Astrocyte (in vitro differentiated cells and primary cell): Measurements from ENCODE around the gene PLEKHO1. TPM values are rescaled to one million over a fixed set of nuclear protein-coding genes. Genes with fewer than 3 reads are reported as not detected.

ENCODE experiments used
- DNase-seq: peaks from one replicate; pipeline ENCODE4 v3.0.0-alpha.2; 2010; ENCODE audit warnings: low read depth
- FAIRE-seq: peaks from 2 replicates; lab custom pipeline; 2011; peaks lifted over from hg19 to GRCh38; lab: Jason Lieb, UNC
- H2AFZ ChIP-seq: 2 replicates; pipeline ENCODE4 v1.6.0; 2012; ENCODE audit warnings: low read depth, low read length, inconsistent platforms
- H3K27ac ChIP-seq: 2 replicates; pipeline ENCODE4 v1.5.1; 2011; ENCODE audit warnings: low read depth, low read length, inconsistent platforms
- H3K27me3 ChIP-seq: 2 replicates; pipeline ENCODE4 v1.6.0; 2011; ENCODE audit warnings: low read length, inconsistent platforms; ENCODE audit not compliant: insufficient read depth
- H3K36me3 ChIP-seq: 2 replicates; pipeline ENCODE4 v1.5.1; 2011; ENCODE audit warnings: low read length, inconsistent platforms; ENCODE audit not compliant: insufficient read depth
- H3K4me1 ChIP-seq: 2 replicates; pipeline ENCODE4 v1.5.1; 2011; ENCODE audit warnings: low read length, inconsistent platforms; ENCODE audit not compliant: insufficient read depth
- H3K4me2 ChIP-seq: 2 replicates; pipeline ENCODE4 v1.6.0; 2012; ENCODE audit warnings: low read length, inconsistent platforms
- H3K4me3 ChIP-seq: 2 replicates; pipeline ENCODE4 v1.5.1; 2011; ENCODE audit warnings: low read depth, mild to moderate bottlenecking, low read length, inconsistent platforms; ENCODE audit not compliant: insufficient read depth
- H3K79me2 ChIP-seq: 2 replicates; pipeline ENCODE4 v1.6.0; 2012; ENCODE audit warnings: mild to moderate bottlenecking, low read length, inconsistent platforms; ENCODE audit not compliant: insufficient read depth
- H3K9ac ChIP-seq: 2 replicates; pipeline ENCODE4 v1.6.0; 2012; ENCODE audit warnings: mild to moderate bottlenecking, low read length, inconsistent platforms
- H3K9me3 ChIP-seq: 2 replicates; pipeline ENCODE4 v1.5.1; 2012; ENCODE audit warnings: low read depth, mild to moderate bottlenecking, low read length, inconsistent platforms; ENCODE audit not compliant: insufficient read depth
- H4K20me1 ChIP-seq: 2 replicates; pipeline ENCODE4 v1.6.0; 2012; ENCODE audit warnings: low read length, inconsistent platforms; ENCODE audit not compliant: insufficient read depth
- H3K27ac Mint-ChIP-seq: one replicate; pipeline ENCODE4 v1.8.0; 2021; ENCODE audit warnings: mild to moderate bottlenecking, mixed read lengths; ENCODE audit not compliant: unreplicated experiment
- H3K27me3 Mint-ChIP-seq: one replicate; pipeline ENCODE4 v1.8.0; 2021; ENCODE audit warnings: low read depth, mixed read lengths; ENCODE audit not compliant: unreplicated experiment
- H3K36me3 Mint-ChIP-seq: one replicate; pipeline ENCODE4 v1.8.0; 2021; ENCODE audit warnings: low read depth, mixed read lengths; ENCODE audit not compliant: unreplicated experiment
- H3K4me1 Mint-ChIP-seq: one replicate; pipeline ENCODE4 v1.8.0; 2021; ENCODE audit warnings: low read depth, mixed read lengths; ENCODE audit not compliant: unreplicated experiment
- H3K4me3 Mint-ChIP-seq: one replicate; pipeline ENCODE4 v1.8.0; 2021; ENCODE audit warnings: mild to moderate bottlenecking, moderate library complexity, mixed read lengths; ENCODE audit not compliant: unreplicated experiment
- H3K9me3 Mint-ChIP-seq: one replicate; pipeline ENCODE4 v1.8.0; 2021; ENCODE audit warnings: mild to moderate bottlenecking, mixed read lengths; ENCODE audit not compliant: unreplicated experiment
- EZH2 ChIP-seq: IDR thresholded peaks from 2 replicates; pipeline ENCODE4 v1.6.1; 2012; ENCODE audit warnings: mild to moderate bottlenecking, low read length, inconsistent platforms; ENCODE audit not compliant: insufficient read depth
- total RNA-seq: library from RNA; stranded (reverse); gene quantifications from 2 replicates; pipeline ENCODE4 v1.2.1, GENCODE V29; 2021
- TF ChIP-seq, protein P1 (sequence below): IDR thresholded peaks from 2 replicates; pipeline ENCODE4 v1.5.1; 2011; ENCODE audit warnings: low read depth, mild to moderate bottlenecking, inconsistent platforms, low read length, moderate library complexity; ENCODE audit not compliant: insufficient read depth

The PLEKHO1 gene
- total RNA-seq, 1 donor from 2014 or later, result 63.7 TPM

DNA sequence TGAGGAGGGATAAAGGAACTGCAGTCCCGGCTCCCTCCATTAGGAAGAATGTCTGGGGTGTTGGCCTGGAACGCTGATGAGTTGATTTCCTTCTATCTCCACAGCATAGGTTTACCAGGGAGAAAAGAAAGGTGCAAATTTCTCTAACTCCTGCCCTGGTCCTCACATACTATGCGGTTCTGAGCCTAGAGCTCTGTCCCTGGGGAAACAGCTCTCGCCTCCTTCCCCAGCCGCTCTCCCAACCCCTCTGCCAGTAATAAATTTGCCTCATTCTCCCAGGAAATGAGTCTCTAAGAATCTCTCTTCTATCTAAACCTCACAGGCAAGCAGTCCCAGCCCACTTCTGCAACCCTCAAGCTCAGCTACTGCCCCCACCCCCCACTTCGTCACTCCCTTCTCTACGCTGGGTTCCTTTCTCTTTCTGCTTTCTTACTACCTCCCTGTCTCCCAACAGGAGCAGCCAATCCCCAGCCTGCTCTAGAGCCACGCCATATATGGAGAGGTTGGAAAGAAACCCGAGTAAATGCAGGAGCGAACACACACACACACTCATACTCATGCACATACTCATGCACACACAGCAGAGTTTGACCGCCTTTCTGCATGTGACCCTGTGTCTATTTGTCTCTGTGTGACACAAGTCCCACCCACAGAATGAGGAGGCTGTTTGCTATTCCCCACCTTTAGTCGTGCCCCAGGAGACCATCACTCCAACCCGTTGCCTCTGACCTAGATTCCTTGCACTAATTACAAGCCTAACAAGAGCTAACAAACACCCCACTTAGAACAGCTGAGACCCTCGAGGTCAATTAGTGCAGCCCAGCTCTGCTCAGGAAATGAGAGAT is 13.4 kb downstream of the PLEKHO1 start:
- Histone ChIP-seq H4K20me1 (no peaks in the 10 kb centered on the region), H3K79me2 (peaks cover 14% of the 10 kb centered on the region), H3K36me3 (peaks cover 24% of the 10 kb centered on the region), H3K27ac (peak overlapping the region; percentile 89), H3K9ac (peak overlapping the region; percentile 79), H3K4me1 (peaks cover 56% of the 10 kb centered on the region), H3K27me3 (no peaks in the 10 kb centered on the region), H2AFZ (no peak overlapping the region), H3K9me3 (no peaks in the 10 kb centered on the region), H3K4me2 (peak overlapping the region; percentile 78), H3K4me3 (peak overlapping the region; percentile 14)
- peak overlapping the region; percentile 94 for H3K27ac Mint-ChIP-seq
- H3K4me3 Mint-ChIP-seq, result peak overlapping the region; percentile 73
- H3K9me3 Mint-ChIP-seq, result no peaks in the 10 kb centered on the region
- peaks cover 21% of the 10 kb centered on the region for H3K36me3 Mint-ChIP-seq
- TF ChIP-seq EZH2, result no peak
- TF ChIP-seq, protein P1, sequence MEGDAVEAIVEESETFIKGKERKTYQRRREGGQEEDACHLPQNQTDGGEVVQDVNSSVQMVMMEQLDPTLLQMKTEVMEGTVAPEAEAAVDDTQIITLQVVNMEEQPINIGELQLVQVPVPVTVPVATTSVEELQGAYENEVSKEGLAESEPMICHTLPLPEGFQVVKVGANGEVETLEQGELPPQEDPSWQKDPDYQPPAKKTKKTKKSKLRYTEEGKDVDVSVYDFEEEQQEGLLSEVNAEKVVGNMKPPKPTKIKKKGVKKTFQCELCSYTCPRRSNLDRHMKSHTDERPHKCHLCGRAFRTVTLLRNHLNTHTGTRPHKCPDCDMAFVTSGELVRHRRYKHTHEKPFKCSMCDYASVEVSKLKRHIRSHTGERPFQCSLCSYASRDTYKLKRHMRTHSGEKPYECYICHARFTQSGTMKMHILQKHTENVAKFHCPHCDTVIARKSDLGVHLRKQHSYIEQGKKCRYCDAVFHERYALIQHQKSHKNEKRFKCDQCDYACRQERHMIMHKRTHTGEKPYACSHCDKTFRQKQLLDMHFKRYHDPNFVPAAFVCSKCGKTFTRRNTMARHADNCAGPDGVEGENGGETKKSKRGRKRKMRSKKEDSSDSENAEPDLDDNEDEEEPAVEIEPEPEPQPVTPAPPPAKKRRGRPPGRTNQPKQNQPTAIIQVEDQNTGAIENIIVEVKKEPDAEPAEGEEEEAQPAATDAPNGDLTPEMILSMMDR, result peak; percentile 12
- no peaks in the 10 kb centered on the region for H3K27me3 Mint-ChIP-seq
- H3K4me1 Mint-ChIP-seq, result peaks cover 41% of the 10 kb centered on the region
- DNase-seq, result peak; percentile 100
- peak; percentile 82 for FAIRE-seq

DNA sequence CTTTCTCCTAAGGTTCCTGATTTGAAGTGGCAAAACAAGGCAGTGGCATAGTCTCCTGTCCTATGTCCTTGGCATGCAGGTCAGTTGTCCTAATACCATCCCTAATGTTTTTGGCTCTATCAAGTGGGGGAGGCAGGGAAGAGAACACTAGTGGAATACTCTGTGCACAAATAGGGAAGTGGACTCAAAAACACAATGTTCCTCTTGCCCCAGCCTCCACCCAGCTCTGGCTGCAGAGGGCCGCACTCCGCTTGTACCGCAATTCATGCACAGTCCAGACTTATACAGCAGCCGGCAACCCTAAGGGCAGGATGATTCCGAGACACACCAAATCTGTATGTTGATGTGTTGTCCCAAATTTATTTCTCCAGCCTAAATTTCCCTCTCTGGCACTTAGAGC is 14.5 kb downstream of the PLEKHO1 start:
- H3K27ac Mint-ChIP-seq, result peak overlapping the region; percentile 41
- H2AFZ ChIP-seq, result no peak overlapping the region
- H3K79me2 ChIP-seq, result peaks cover 14% of the 10 kb centered on the region
- H3K27me3 Mint-ChIP-seq, result no peaks in the 10 kb centered on the region
- peaks cover 15% of the 10 kb centered on the region for H3K36me3 Mint-ChIP-seq
- DNase-seq (no peak), FAIRE-seq (no peak)
- no peaks in the 10 kb centered on the region for H3K9me3 Mint-ChIP-seq
- TF ChIP-seq, protein P1, result no peak
- TF ChIP-seq EZH2, result no peak
- no peak overlapping the region for H3K27ac ChIP-seq
- H3K4me2 ChIP-seq, result no peak overlapping the region
- H3K4me1 ChIP-seq, result peaks cover 45% of the 10 kb centered on the region
- H3K9ac ChIP-seq, result no peak overlapping the region
- H3K4me1 Mint-ChIP-seq, result peaks cover 41% of the 10 kb centered on the region
- H3K4me3 ChIP-seq, result no peak overlapping the region
- peaks cover 22% of the 10 kb centered on the region for H3K36me3 ChIP-seq
- no peak overlapping the region for H3K4me3 Mint-ChIP-seq
- no peaks in the 10 kb centered on the region for H3K9me3 ChIP-seq
- no peaks in the 10 kb centered on the region for H4K20me1 ChIP-seq
- H3K27me3 ChIP-seq, result no peaks in the 10 kb centered on the region

DNA sequence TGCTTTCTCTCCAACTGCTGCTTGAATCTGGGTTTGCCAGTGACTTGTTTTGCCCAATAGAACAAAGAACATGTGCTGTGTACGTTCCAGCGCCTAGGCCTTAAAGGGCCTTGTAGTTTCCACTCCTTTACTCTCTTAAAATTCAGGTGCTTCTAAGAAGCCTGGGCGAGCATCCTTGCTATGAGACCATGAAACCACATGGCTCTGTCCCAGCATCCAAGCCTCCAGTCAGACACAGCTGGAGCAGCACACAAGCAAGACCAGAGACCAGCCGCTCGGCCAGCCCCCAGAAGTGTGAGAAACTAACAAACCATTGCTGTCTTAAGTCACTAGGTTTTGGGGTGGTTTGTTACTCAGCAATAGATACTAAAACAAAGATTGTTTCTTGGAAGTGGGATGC is 15.1 kb downstream of the PLEKHO1 start:
- H3K79me2 ChIP-seq, result peaks cover 9% of the 10 kb centered on the region
- Mint-ChIP-seq H3K4me3 (no peak overlapping the region), H3K4me1 (peaks cover 41% of the 10 kb centered on the region), H3K9me3 (no peaks in the 10 kb centered on the region), H3K36me3 (peaks cover 11% of the 10 kb centered on the region), H3K27me3 (no peaks in the 10 kb centered on the region), H3K27ac (peak overlapping the region; percentile 26)
- H4K20me1 ChIP-seq, result no peaks in the 10 kb centered on the region
- H3K9me3 ChIP-seq, result no peaks in the 10 kb centered on the region
- H3K4me2 ChIP-seq, result no peak overlapping the region
- DNase-seq (peak; percentile 58), FAIRE-seq (no peak)
- no peak overlapping the region for H3K27ac ChIP-seq
- no peak overlapping the region for H3K4me3 ChIP-seq
- H3K4me1 ChIP-seq, result peaks cover 40% of the 10 kb centered on the region
- no peaks in the 10 kb centered on the region for H3K27me3 ChIP-seq
- no peak overlapping the region for H3K9ac ChIP-seq
- no peak for TF ChIP-seq EZH2
- TF ChIP-seq, protein P1, result no peak
- no peak overlapping the region for H2AFZ ChIP-seq
- H3K36me3 ChIP-seq, result peaks cover 17% of the 10 kb centered on the region
